Esophagus squamous epithelium (tissue), 4 donors: ENCODE data around the gene AHCTF1.
A peak's percentile ranks its signal among the peaks of the same experiment; 100 is the strongest.

Experiments
- POLR2A ChIP-seq, 4 donors: fragments of 450-650 bp; IDR thresholded peaks; one replicate each; pipeline ENCODE4 v1.6.1; 2017; ENCODE audit warnings: antibody characterized with exemption in 4 of 4, mild to moderate bottlenecking in 4 of 4, moderate library complexity in 3 of 4
- TF ChIP-seq, protein P1 (sequence below), 6 experiments: fragments of 450-650 bp in 4 of 6; fragments of 200-600 bp in 2 of 6; sonication (generic) in 2 of 6; IDR thresholded peaks; one replicate each; pipeline ENCODE4 v1.5.1; 2016 to 2019; ENCODE audit warnings: antibody characterized with exemption in 6 of 6, mild to moderate bottlenecking in 4 of 6, moderate library complexity in 4 of 6

- TF ChIP-seq, protein P1, sequence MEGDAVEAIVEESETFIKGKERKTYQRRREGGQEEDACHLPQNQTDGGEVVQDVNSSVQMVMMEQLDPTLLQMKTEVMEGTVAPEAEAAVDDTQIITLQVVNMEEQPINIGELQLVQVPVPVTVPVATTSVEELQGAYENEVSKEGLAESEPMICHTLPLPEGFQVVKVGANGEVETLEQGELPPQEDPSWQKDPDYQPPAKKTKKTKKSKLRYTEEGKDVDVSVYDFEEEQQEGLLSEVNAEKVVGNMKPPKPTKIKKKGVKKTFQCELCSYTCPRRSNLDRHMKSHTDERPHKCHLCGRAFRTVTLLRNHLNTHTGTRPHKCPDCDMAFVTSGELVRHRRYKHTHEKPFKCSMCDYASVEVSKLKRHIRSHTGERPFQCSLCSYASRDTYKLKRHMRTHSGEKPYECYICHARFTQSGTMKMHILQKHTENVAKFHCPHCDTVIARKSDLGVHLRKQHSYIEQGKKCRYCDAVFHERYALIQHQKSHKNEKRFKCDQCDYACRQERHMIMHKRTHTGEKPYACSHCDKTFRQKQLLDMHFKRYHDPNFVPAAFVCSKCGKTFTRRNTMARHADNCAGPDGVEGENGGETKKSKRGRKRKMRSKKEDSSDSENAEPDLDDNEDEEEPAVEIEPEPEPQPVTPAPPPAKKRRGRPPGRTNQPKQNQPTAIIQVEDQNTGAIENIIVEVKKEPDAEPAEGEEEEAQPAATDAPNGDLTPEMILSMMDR (IDR thresholded peaks at IDR 0.05): peak in 5 of 6 experiments; percentile 23 to 65 (median 56)
- TF ChIP-seq POLR2A (IDR thresholded peaks at IDR 0.05): no peak
These were observed 39.5 kb upstream of the AHCTF1 start for GRCh38 chr1:246971090-246971721.
